Retina (tissue), 1 donor: ENCODE results near the gene PCDH15.

Experiments
- DNase-seq: peaks from one replicate; pipeline ENCODE4 v3.0.0-alpha.2; 2016

PCDH15 gene

GRCh38 chr10:54800741-54801421, at the start of gene PCDH15:
Gene PCDH15 (minus strand): TSS chr10:54801231. CDS start chr10:54664262, 136,969 bp downstream.
- DNase-seq, result peak; percentile 79

GRCh38 chr10:54843932-54844331, 42.9 kb upstream of the PCDH15 start:
- no peak for DNase-seq

GRCh38 chr10:54843085-54843646, 42.1 kb upstream of the PCDH15 start:
- DNase-seq, result no peak

- DNase-seq, result no peak
Observed at GRCh38 chr10:54837479-54837878, 36.4 kb upstream of the PCDH15 start.

- no peak for DNase-seq
Observed at GRCh38 chr10:54833029-54833428, 32.0 kb upstream of the PCDH15 start.

- DNase-seq, result no peak
Observed at GRCh38 chr10:54826994-54827560, 26.0 kb upstream of the PCDH15 start.

GRCh38 chr10:54815583-54815982, 14.6 kb upstream of the PCDH15 start:
- DNase-seq, result no peak

- no peak for DNase-seq
Observed at GRCh38 chr10:54808186-54808935, 7.3 kb upstream of the PCDH15 start.

GRCh38 chr10:54799506-54799905, 1.5 kb downstream of the PCDH15 start:
- DNase-seq, result peak; percentile 3

GRCh38 chr10:54797636-54798321, 3.3 kb downstream of the PCDH15 start:
- no peak for DNase-seq

- peak; percentile 6 for DNase-seq
Observed at GRCh38 chr10:54796881-54797280, 4.2 kb downstream of the PCDH15 start.

GRCh38 chr10:54776622-54777021, 24.4 kb downstream of the PCDH15 start:
- no peak for DNase-seq

GRCh38 chr10:54772468-54773122, 28.4 kb downstream of the PCDH15 start:
- no peak for DNase-seq

GRCh38 chr10:54769051-54769450, 32.0 kb downstream of the PCDH15 start:
- DNase-seq, result no peak

GRCh38 chr10:54758791-54759190, 42.2 kb downstream of the PCDH15 start:
- DNase-seq, result no peak

- no peak for DNase-seq
Observed at GRCh38 chr10:54749623-54750022, 51.4 kb downstream of the PCDH15 start.

- DNase-seq, result no peak
Observed at GRCh38 chr10:54745436-54745835, 55.6 kb downstream of the PCDH15 start.

GRCh38 chr10:54742416-54742815, 58.6 kb downstream of the PCDH15 start:
- no peak for DNase-seq

- no peak for DNase-seq
Observed at GRCh38 chr10:54728511-54728910, 72.5 kb downstream of the PCDH15 start.

GRCh38 chr10:54722075-54722474, 79.0 kb downstream of the PCDH15 start:
- DNase-seq, result no peak

- no peak for DNase-seq
Observed at GRCh38 chr10:54710918-54711317, 90.1 kb downstream of the PCDH15 start.

- no peak for DNase-seq
Observed at GRCh38 chr10:54708591-54708990, 92.4 kb downstream of the PCDH15 start.

- no peak for DNase-seq
Observed at GRCh38 chr10:54708021-54708420, 93.0 kb downstream of the PCDH15 start.
